ENCODE data around the gene ADARB1.
"Not testable (repeated sequence)": the region's sequence is repeated elsewhere in the genome, so short reads cannot be mapped to it uniquely, and the experiment has no call there.

The ADARB1 gene

DNA sequence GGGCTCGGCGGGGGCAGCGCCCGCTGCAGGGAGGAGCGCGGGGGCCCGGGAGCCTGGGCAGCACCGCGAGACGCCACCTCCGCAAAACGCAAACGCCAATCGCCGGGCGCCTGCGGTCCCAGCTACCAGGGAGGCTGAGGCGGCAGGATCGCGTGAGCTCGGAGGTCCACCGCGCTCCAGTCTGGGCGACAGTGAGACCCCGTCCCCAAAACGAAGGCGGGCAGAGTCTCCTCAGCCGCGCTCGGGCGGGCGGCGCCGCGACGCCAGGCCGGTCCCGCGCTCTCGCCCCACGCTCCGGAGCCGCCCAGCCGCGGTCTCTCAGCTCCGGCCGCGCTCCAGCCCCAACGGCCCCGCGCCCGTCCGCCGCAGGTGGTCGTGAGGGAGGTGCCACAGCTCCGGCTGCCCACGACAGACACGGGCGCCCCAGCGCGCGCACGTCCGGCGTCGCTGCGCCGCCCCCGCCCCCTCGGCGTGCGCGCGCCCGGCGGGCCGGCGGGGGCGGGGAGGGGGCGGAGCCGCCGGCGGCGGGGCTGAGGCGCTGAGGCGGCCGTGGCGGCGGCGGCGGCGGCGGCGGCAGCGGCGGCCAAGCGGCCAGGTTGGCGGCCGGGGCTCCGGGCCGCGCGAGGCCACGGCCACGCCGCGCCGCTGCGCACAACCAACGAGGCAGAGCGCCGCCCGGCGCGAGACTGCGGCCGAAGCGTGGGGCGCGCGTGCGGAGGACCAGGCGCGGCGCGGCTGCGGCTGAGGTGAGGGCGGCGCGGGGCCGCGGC, at the start of gene ADARB1:
Gene ADARB1 (plus strand): TSS at position 533 of the 770 bp plus-strand sequence. CDS start 97,077 bp downstream, outside the sequence.
- peak; percentile 58 for DNase-seq

- DNase-seq = no peak
Measured at GRCh38 chr21:45026066-45026745, 48.2 kb upstream of the ADARB1 start.

- DNase-seq = no peak
Measured at GRCh38 chr21:45026826-45027225, 47.6 kb upstream of the ADARB1 start.

- DNase-seq = no peak
Measured at GRCh38 chr21:45027241-45028196, 46.9 kb upstream of the ADARB1 start.

GRCh38 chr21:45028645-45029044, 45.7 kb upstream of the ADARB1 start:
- DNase-seq = not testable (repeated sequence)

GRCh38 chr21:45029298-45029947, 45.0 kb upstream of the ADARB1 start:
- no peak for DNase-seq

DNA sequence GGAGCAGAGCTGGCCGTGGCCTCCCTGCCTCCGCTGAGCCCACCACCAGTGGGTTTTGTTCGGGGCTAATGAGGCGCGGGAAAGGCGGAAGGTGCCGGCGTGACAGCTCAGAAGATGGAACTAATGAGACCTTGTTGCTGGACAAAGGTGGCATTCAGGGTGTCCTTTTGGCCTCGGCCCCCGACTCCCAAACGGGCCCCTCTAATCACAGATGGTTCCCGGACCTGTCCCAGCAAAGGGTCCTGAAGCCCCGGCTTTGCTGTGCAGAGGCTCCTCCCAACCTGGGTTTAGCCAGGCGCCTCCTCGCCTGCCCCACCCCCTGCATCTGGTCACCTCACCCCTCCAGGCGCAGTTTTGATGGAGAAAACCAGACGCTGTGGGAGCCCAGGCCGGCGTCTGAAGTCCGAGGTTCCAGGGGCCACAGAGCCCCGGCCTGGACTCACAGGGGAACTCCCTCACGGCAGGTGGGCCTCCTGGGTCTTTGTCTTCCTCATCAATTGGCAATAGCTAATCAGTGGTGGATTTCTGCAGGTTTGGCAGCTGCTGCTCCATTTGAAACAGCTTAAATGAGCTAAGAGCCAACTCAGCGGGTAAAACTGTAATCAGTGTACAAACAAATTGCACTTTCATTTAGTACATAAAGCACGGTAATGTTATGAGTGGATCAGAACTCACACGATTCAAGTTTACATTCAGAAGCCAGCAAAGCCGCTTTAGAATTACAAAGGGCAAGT, 44.3 kb upstream of the ADARB1 start:
- DNase-seq = no peak

DNA sequence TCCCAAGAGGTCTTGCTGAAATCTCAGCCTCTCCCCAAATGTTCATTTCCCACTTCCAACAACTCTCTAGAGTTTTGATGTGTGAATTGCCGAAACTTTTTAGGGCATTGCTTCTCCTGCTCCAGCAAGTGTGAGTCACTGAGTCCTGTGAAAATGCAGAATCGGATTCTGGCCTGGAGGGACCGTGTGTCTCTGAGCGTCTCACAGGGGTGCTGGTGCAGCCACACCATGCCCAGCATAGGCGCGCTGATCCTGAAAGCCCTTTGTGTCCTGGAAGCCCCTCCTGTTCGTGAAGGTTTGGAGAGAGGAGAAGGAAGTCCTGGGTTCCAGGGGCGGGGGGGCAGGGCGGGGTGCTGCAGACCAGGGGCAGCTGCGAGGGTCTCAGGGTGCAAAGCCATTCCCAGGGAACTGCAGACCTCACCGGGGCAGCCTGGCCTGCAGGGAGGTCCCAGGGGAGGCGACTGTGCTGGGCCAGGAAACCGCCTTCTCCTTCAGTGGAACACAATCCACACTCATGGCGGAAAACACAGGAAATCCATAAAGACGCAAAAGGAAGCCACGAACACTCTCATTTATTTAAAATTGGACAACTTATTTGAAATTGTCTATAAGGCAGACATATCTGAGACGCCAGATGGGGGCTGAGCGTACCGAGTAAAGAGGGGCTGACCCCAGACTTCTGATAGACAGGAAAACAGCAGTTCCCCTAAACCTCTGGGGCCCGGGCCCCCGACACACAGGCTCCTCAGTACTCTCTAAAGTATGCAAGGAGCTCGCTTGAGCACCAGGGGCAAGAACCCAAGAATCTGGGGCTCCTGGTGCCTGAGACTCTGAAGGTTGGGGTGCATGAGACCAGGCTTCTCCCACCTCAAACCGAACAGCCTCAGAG, 43.5 kb upstream of the ADARB1 start:
- DNase-seq = no peak

- no peak for DNase-seq
Measured at GRCh38 chr21:45031571-45032191, 42.7 kb upstream of the ADARB1 start.

DNA sequence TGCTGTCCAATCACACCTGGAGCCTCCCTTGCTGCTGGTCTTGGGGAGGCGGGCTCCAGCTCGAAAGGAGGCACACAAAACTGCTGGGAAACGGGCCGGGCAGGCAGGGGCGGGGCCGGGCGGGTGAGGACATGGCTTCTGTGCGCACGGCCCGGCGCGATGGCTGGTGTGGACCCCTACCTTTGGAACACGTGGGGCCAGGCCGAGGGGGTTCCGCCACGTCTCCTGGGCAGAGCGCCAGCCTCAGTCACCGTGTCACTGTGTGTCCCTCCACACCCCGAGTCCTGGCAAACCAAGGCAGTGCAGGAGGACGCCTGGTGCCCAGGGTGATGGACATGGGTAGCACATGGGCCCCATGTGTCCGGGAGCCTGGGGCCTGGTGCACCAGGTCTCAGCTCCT, 42.0 kb upstream of the ADARB1 start:
- DNase-seq = no peak

GRCh38 chr21:45032977-45033710, 41.2 kb upstream of the ADARB1 start:
- no peak for DNase-seq

DNA sequence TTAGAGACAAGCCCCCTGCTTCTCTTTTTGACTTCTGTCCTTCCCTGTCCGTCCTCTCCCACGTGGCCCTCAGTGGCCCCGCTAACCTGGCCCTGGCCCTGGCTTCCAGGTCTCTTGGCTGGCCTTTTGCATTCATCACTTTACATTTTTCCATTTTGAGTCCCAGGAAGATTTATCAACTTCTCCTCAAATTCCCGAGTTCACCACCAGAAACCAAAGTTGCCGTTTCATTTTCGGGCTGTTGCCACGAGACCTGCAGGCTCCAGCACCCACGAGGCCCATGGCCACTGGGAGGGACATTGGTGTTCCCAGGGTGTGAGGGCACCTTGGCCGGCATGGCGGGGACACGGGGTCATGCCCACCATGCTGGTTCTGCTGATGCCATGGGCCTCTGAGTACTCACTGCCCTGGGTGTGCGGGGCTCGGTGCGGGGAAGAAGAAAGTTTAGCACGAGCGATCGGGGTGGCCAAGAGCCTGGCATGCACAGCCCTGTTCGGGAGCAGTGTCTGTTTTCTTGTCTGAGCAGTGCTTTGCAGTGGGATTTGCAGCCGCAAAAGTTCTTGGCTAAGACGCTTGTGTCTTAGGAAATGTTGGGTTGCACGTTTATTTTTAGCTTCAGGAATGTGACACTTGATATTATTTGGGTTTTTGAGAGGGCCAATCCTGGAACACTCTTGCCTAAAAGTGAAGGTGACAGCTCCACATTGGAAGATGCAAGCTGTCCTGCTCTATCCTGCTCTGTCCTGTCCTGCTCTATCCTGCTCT, 40.4 kb upstream of the ADARB1 start:
- DNase-seq = no peak

GRCh38 chr21:45034556-45035476, 39.6 kb upstream of the ADARB1 start:
- DNase-seq = no peak

GRCh38 chr21:45035477-45035848, 38.9 kb upstream of the ADARB1 start:
- no peak for DNase-seq

DNA sequence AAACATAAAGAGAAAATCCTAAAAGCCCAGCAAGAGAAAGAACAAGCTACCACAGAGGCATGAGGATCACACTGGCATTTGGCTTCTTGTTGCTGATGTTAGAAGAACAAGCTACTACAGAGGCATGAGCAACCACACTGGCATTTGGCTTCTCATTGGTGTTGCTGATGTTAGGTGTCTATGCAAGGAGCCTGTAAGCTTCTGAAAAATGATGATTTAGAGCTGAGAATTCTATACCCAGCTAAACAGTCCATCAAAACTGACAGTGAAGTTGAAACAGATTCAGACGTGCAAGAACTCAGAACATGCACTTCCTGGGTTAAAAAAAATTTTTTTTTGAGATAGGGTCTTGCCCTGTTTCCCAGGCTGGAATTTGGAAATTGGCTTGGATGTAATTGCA, 37.8 kb upstream of the ADARB1 start:
- no peak for DNase-seq

- no peak for DNase-seq
Measured at GRCh38 chr21:45037986-45038385, 36.4 kb upstream of the ADARB1 start.

DNA sequence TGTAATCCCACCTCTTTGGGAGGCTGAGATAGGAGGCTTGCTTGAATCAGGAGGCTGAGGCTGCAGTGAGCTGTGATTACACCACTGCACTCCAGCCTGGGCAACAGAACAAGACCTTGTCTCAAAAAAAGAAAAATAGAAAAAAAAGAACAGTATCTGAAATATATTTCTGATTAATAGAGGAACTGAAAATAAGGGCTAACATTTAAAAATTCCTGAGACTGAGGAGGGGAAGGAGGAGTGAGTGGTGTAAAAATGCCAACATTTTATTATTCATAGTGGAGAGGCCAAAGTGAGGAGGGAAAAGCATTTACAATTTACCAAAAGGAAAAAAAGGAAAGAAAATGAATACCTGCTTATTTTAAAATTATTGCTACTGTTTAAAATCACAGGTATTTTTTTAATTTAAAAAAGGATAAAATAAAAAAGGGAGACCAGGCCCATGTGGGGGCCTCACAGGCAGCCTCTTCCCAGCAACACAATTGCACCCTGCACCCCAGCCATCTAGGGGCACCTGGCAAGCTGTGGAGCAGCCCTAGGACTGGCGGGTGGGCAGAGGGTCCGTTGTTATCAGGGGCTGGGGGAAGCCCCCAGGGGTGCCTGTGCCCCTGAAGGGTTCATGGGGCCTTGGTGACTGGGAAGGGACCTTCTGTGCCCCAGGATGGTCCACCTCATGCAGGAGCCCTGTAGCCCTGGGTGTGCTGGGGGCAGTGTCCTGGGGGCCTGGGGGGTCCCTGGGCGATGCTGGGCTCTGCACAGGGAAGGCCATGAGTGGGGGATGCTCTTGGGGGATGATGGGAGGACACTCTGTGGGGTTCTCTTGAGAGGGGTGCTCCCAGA, 34.8 kb upstream of the ADARB1 start:
- DNase-seq = no peak

All from NCI-H526 treated with DMSO at 0.1 percent for 48 hours (cell line).